ENCODE measurements around the gene GPATCH4.
"Not testable (repeated sequence)": the region's sequence is repeated elsewhere in the genome, so short reads cannot be mapped to it uniquely, and the experiment has no call there.

The GPATCH4 gene

DNA sequence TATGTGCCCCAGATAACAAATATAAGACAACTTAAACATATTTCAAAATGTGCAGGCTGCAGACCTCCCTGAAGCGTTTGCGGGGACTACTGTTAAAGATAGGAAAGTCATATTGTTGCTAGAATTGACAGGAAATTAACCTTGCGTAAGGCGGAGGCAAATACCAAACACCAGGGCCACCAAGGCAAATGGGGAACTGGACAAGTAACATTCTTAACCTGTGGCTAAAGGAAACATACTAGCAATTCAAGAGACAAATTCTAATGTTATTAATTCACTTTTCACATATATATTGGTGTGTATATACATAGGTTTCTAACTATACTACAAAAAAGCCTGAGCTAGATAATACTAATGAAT lies 24.8 kb upstream of the GPATCH4 start:
- DNase-seq (ENCODE audit: low read depth in 3 of 3) = no peak

DNA sequence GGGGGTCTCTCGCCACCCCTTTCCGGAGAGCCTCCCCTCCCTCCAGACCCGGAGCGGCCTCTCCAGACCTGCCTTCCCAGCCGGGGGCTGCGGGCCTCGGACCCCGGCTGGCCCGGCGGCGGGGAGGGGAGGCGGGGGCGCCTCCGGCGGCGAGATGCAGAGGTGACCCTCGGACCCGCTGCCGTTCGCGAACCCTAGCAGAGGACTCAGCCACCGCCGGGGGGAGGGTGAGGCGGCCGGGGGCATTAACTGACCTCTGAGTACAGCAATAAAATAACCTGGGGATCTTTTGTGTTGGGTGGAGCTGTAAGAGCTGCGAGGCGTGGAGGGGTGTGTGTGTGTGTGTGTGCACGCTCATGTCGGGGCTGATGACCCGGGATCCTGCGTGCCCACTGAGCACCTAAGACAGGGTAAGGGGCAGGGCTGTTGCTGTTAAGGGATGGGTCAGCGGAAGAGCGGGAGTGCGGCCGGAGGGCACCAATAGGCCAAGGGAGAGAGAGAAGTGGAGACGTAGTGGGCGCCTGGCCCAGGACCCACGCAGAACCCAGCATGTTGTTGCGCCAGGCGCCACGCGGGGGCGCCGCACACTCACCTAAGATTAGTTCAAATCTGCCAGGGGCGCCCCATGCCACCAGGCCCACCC lies 24.3 kb upstream of the GPATCH4 start:
- DNase-seq (ENCODE audit: low read depth in 3 of 3) = peak in 2 of 3 donors; percentile 41 to 61

DNA sequence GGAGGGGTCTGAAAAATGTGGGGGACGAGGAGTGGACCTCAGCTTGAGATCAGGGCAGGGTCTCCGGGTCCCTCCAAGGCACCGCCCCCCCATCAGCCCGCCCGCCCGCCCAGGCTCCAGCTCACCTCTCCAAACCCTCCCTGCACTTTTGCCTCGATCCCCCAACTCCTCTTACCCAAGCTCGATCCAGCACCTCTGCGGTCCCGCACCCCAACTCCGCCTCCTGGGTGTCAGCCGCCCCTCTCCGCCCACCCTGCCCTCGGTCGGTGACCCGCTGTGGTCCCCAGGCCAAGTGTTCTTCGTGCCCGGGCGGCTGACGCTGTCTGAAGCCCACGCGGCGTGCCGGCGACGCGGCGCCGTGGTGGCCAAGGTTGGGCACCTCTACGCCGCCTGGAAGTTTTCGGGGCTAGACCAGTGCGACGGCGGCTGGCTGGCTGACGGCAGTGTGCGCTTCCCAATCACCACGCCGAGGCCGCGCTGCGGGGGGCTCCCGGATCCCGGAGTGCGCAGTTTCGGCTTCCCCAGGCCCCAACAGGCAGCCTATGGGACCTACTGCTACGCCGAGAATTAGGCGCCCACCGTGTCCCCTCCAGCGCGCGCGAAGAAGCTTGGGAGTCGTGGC lies 23.6 kb upstream of the GPATCH4 start:
- DNase-seq (ENCODE audit: low read depth in 3 of 3) = no peak

DNA sequence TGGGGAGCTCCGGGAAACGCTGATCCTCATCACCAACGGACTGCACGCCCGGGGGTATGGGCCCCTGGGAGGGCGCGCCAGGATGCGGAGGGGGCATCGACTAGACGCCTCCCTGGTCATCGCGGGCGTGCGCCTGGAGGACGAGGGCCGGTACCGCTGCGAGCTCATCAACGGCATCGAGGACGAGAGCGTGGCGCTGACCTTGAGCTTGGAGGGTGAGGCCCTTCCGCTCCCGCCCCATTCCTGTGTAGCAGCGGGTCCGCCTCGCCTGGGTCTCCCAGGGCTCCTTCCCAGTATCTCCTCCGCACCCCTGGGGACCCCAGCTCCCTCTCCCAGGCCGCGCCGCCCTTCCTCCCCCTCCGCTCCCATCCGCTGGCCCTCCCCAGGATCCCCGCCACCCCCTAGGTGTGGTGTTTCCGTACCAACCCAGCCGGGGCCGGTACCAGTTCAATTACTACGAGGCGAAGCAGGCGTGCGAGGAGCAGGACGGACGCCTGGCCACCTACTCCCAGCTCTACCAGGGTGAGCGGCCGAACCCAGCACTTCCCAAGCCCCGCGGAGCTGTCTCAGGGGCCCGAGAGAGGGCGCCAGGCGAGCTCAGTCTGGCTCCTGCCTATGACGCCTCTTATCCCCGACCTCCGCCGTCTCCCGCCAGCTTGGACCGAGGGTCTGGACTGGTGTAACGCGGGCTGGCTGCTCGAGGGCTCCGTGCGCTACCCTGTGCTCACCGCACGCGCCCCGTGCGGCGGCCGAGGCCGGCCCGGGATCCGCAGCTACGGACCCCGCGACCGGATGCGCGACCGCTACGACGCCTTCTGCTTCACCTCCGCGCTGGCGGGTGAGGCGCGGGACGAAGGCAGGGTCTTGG lies 22.9 kb upstream of the GPATCH4 start:
- DNase-seq (ENCODE audit: low read depth in 3 of 3) = no peak

DNA sequence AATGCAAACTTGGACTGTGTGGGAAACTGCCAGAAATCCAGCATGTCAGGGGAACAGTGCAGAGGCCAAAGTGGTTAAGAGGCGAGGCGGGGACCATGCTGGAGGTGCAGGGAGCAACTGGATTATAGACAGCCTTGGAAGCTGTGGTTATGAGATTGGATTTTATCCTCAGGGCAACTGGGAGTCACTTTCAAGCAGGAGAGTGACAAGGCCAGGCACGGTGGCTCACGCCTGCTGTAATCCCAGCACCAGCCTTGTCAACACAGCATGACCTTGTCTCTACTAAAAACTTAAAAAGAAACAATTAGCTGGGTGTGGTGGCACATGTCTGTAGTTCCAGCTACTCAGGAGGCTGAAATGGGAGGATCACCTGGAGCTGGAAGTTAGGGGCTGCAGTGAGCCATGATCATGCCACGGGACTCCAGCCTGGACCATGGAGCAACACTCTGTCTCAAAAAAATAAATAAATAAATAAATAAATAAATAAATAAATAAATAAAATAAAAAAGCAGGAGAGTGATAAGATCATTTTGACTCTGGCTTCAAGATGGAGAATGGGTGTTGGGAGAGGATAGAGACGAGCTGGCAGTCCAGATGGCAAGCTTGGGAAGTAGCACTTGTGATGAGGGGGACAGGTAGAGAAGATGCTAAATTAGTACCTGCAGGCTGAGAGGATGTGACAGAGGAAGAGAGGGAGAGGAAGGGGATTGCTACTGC lies 21.5 kb upstream of the GPATCH4 start:
- no peak for DNase-seq (ENCODE audit: low read depth in 3 of 3)

DNA sequence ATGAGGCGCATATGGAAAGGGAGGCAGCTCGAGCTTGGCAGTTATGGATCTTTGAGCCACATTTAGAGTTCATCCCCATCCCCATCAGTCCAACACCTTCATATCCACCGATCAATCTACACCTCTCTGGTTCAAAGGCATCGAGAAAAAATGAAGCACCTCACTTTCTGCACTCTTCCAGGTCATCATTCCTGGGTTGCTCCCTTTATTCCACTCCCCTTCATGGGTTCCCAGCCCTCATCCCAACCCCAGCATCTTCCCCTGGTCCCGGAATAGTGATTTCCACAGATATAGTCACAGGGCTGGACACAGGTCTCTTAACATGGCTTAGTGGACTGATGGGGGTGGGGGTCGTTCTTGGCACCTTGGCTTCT lies 18.3 kb upstream of the GPATCH4 start:
- no peak for DNase-seq (ENCODE audit: low read depth in 3 of 3)

DNA sequence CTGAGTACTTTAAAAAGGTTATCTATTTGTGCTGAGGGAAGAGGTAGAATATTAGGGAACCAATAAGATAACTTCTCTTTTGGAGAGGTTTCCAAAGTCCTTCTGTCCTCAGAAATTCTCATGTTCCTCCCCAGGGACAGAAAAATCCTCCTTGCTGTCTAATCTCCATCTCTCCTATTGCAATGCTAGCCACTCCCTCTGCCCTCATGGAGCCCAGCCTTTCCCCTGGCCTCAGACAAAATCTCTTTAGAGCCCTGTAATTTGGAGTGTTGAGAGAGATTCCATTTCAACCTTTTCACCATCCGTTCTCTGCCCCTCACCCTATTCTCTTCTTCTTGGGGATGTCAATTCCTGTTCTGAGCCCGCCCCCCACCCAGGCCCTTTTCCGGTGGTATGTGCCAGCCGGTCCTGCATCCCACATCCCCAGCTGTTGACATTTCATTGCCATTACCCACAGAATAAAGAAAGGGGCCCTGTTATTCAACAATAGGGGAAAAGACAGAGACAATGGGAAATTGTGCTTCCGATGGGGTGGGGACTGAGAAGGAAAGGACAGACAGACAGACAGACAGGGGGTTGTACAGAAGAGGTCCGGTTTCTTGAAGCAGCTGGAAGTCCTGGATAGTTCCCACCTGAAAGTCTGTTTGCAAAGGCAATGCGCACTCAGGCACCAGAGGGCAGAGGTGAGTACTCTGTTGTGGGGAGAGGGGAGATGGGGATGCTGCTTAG lies 17.7 kb upstream of the GPATCH4 start, which contains the start of gene HAPLN2:
Gene HAPLN2 (plus strand): TSS at position 563 of the 729 bp plus-strand sequence. CDS start 4,076 bp downstream, outside the sequence.
- DNase-seq (ENCODE audit: low read depth in 3 of 3) = no peak

DNA sequence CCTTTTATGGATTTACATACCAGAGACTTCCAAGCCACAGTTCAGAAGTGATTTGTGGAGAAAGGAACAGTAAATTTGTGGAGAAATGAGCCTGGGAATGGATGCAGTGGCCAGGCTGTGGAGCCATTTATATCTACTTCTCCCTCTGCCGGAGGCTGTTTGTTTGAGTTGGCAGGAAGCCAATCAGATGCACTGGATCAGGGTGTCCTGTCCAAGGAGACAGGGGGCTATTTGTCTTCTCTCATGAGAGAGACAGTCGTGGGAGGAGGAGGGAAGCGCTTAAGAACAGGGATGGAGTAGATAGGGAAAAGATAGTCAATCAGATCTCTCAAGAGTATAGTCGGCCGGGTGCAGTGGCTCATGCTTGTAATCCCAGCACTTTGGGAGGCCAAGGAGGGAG lies 15.2 kb upstream of the GPATCH4 start:
- DNase-seq (ENCODE audit: low read depth in 3 of 3) = no peak

DNA sequence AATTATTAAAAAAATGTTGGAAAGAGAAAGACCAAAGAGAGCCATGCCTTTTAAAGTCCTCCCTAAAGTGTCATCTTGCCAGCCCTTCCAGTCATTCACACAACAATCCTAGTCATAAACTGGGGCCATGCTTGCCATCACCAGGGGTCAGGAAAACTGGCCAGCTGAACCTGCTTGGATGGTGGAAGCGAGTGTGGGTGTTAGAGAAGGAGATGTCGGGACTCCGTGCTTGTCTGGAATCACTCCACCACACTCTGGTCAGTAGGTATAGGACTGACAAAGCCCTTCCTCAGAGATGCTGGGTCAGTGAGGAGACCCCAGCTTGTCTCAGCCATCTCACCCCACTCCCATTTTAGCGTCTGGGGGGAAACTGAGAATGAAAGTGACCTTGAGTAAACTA lies 14.7 kb upstream of the GPATCH4 start:
- DNase-seq (ENCODE audit: low read depth in 3 of 3) = no peak

DNA sequence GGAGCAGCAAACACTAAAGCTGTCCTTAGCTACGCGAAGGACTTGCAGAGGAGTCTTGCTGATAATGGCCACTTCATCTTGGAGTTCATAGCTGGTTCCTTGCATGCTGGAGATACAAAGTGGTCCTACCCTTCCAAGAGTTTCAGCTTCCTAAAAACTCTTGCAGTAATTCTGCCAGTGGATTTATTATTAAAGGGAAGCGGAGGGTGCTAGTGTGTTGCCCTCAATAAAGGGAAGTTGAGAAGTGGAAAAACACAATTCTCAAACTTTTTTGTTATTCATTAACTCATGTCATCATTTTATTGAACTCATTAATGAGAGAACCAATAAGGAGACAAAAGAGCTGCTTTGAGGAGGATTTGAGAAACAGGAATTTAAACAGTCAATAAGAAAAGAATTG lies 11.4 kb upstream of the GPATCH4 start:
- DNase-seq (ENCODE audit: low read depth in 3 of 3) = no peak

DNA sequence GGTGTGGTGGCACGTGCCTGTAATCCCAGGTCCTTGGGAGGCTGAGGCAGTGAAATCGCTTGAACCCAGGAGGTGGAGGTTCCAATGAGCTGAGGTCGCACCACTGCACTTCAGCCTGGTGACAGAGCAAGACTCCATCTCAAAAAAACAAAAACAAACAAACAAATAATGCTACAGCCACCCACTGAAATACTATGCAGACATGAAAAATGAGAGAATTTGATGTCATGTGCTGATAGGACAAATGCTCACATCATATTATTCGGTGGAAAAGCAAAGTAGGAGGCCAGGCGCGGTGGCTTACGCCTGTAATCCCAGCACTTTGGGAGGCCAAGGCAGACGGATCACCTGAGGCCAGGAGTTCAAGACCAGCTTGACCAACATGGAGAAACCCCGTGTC lies 8.8 kb upstream of the GPATCH4 start:
- not testable (repeated sequence) for DNase-seq (ENCODE audit: low read depth in 3 of 3)

DNA sequence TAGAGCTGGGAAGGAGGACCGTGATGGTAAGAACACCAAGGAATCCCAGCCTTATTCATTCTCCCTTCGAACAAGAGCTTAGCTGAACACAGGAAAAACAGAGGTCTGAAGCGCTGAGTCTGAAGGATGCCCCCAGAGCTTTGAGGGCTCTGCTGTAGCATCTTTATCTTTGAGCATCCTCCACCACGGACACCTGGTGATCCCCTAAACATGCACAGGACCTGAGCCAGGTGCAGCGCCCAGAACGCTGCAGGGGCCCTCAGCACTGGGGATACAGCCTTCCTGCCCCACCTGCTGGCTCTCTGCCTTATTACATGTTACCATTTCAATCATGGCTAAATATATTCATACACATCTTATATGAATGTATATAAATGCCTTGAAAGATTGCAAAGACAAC lies 7.7 kb upstream of the GPATCH4 start:
- DNase-seq (ENCODE audit: low read depth in 3 of 3) = peak in 2 of 3 donors; percentile 32 to 49

DNA sequence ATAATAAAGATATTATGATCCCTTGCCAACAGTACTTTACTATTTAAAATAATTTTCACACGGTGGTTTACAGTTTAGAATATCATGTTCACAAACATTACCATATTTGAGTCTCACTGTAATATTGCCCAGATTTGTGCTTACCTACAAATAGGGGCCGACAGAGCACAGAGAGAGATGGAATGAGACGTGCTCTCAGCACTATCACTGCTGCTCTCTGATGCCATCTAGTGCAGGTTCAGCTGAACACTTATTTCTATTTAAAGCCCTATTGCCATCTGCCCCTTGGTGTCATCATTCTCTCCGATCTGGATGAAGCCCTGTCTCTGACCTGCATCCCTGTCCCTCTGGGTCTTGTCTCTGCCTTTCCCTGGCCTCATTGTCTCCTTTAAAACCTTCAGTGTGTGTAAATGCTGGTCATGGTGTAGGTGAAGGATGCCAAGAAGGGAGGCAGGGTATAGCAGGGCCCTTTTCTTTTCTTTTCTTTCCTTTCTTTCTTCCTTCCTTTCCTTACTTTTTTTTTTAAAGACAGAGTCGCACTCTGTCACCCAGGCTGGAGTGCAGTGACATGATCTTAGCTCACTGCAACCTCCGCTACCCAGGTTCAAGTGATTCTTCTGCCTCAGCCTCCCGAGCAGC lies 6.9 kb upstream of the GPATCH4 start:
- DNase-seq (ENCODE audit: low read depth in 3 of 3) = peak in 2 of 3 donors; percentile 33 to 56

DNA sequence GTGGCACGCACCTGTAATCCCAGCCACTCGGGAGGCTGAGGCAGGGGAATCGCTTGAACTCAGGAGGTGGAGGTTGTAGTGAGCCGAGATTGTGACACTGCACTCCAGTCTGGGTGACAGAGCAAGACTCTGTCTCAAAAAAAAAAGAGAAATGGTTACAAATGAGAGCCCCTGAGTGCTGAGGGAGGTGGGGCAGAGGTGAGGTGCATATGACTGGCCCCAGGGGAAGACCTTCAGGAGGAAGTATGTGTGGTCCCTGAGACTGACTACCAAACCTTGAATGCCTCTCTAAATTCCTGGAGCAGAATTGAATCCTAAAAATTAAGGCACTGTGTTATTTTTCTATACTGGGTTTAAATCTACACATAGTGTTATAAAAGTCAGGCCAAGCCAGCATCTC lies 6.1 kb upstream of the GPATCH4 start:
- DNase-seq (ENCODE audit: low read depth in 3 of 3) = not testable (repeated sequence)

DNA sequence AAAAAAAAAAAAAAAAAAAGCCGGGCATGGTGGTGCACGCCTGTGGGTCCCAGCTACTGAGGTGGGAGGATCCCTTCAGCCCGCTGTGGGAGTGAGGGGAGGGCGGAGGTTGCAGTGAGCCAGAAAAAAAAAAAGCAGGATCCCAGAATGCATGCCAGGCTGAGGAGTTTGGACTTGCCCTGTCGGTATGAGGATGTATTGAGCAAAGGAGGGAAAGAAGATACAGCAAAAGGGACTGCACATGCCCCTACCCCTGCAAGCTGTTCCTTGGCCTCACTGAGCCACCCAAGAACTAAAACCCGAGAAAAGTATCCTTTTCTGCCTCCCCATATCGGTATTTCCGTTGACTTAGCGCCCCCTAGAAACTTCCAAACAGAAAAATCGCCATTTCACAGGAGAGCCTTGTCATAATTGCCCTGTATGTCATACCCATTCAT lies 1.3 kb upstream of the GPATCH4 start:
- DNase-seq (ENCODE audit: low read depth in 3 of 3) = no peak

DNA sequence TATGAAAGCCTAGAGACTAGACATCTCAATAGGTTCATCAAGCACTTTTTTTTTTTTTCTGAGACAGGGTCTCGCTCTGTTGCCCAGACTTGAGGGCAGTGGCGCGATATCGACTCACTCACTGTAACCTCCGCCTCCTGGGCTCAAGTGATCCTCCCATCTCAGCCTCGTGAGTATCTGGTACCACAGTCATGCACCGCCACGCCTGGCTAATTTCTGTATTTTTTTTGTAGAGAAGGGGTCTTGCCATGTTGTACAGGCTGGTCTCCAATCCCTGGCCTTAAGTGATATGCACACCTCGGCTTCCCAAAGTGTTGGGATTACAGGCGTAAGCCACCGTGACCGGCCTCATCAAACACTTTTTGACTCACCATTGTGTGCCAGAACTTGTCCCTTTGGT lies 613 bp upstream of the GPATCH4 start:
- DNase-seq (ENCODE audit: low read depth in 3 of 3) = no peak

DNA sequence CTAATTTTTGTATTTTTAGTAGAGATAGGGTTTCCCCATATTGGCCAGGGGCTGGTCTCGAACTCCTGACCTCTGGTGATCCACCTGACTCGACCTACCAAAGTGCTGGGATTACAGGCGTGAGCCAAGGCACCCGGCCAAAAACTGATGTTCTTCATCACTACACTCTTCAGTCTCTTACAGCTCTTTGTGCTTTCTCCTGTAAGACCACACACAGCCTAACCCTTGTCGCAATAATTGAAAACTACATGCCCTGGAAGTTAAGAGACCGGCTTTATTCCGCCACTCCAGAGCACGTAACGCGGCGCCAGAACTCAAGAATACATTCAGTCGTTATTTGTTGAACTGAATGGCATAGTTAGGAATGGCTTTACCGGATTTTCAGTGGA lies 552 bp downstream of the GPATCH4 start:
- no peak for DNase-seq (ENCODE audit: low read depth in 3 of 3)

DNA sequence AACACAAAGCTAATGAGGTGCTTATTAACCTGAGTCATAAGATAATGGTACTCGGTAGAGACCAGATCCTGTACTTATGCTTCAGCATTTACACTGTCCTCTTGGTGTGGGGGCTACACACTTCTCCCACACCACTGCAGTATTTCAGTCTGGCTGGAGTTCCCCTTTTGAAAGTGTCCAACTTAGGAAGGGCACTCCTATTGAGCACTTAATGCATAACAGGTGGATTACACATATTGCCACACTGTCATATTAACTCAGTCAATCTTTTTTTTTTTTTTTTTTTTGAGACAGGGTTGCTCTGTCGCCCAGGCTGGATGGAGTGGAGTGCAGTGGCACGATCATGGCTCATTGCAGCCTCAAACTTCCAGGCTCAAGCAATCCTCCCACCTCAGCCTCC lies 1.5 kb downstream of the GPATCH4 start:
- no peak for DNase-seq (ENCODE audit: low read depth in 3 of 3)

DNA sequence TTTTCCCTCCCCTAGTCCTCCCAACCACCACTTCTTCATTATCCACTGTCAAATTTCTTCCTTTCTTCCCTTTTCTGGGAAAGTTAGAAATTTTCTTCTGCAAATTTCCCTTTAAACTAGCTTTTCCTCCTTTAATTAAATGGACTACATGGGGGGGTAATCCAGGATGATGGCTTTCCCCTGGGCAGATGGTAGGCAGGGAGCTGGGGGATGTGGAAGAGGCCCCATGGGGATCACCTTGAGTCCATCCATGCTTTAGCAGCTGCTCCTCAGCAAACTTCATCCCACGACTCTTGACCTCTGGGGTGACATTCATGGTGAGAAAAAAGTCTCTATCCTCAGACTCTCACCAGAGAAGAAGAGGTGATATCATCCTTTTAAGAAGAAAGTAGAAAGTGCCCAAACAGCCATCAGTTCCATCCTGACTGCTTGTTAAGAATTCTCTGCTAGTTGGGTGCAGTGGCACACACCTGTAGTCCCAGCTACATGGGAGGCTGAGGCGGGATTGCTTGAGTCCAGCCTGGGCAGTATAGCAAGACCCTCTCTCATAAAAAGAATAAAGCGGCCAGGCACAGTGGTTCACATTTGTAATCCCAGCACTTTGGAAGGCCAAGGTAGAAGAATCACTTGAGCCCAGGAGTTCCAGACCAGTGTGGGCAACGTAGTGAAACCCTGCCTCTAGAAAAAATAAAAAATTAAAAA lies 2.4 kb downstream of the GPATCH4 start:
- no peak for DNase-seq (ENCODE audit: low read depth in 3 of 3)

DNA sequence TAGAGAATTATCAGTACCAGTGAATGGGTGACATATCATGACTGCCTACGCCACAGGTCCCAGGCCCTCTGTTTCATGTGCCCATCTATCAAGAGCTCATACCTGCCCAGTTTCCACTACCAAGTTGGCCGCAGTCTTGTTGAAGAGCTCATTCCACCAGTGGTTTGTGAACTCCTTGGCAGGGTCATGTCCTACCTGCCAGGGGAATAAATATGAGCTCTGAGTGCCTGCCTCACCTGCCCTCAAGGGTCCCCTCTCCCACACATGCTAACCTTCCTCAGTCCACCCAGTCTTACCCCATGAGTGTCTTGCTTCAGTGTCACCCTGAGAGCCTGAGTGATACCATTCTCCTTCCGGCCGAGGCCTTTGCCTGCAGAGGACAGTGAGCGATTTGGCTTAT lies 3.2 kb downstream of the GPATCH4 start:
- no peak for DNase-seq (ENCODE audit: low read depth in 3 of 3)
